Glutamatergic neuron (in vitro differentiated cells): ENCODE results near the gene LCP2. TPM values are rescaled to one million over a fixed set of nuclear protein-coding genes. Genes with fewer than 3 reads are reported as not detected.
A peak's percentile ranks its signal among the peaks of the same experiment; 100 is the strongest.

ENCODE experiments used
- DNase-seq: peaks from one replicate; pipeline ENCODE4 v3.0.0; 2022
- H3K27ac Mint-ChIP-seq: one replicate; pipeline ENCODE4 v1.8.0; 2020; ENCODE audit warnings: mild to moderate bottlenecking, mixed read lengths, inconsistent platforms; ENCODE audit not compliant: unreplicated experiment
- H3K27me3 Mint-ChIP-seq: one replicate; pipeline ENCODE4 v1.8.0; 2020; ENCODE audit warnings: mild to moderate bottlenecking, moderate library complexity, mixed read lengths, inconsistent platforms; ENCODE audit not compliant: unreplicated experiment
- H3K36me3 Mint-ChIP-seq: one replicate; pipeline ENCODE4 v1.8.0; 2020; ENCODE audit warnings: mild to moderate bottlenecking, mixed read lengths, inconsistent platforms; ENCODE audit not compliant: unreplicated experiment
- H3K4me1 Mint-ChIP-seq: one replicate; pipeline ENCODE4 v1.8.0; 2020; ENCODE audit warnings: mild to moderate bottlenecking, low read depth, mixed read lengths, inconsistent platforms; ENCODE audit not compliant: unreplicated experiment
- H3K4me3 Mint-ChIP-seq: one replicate; pipeline ENCODE4 v1.8.0; 2020; ENCODE audit warnings: mild to moderate bottlenecking, mixed read lengths, inconsistent platforms; ENCODE audit not compliant: unreplicated experiment
- H3K9me3 Mint-ChIP-seq: one replicate; pipeline ENCODE4 v1.8.0; 2020; ENCODE audit warnings: mild to moderate bottlenecking, moderate library complexity, mixed read lengths, inconsistent platforms; ENCODE audit not compliant: unreplicated experiment
- CTCF ChIP-seq: fragments of 200-600 bp; sonication (generic); IDR thresholded peaks from one replicate; pipeline ENCODE4 v1.5.0; 2021; ENCODE audit not compliant: partially characterized antibody, unreplicated experiment
- total RNA-seq: library from RNA; stranded (reverse); fragmentation: NEBNext Ultra II Directional; extraction: Animal tissue kit (Norgen Biotek cat#: 25700); gene quantifications from one replicate; pipeline ENCODE4 v1.2.1, GENCODE V29; 2021; ENCODE audit not compliant: unreplicated experiment

LCP2 gene
- total RNA-seq, 1 donor from 2014 or later, result not detected

GRCh38 chr5:170308686-170309085 lies 11.1 kb upstream of the LCP2 start:
- H3K27me3 Mint-ChIP-seq, result peaks cover 6% of the 10 kb centered on the region
- H3K9me3 Mint-ChIP-seq, result peaks cover 2% of the 10 kb centered on the region
- TF ChIP-seq CTCF, result no peak
- DNase-seq, result no peak
- H3K4me3 Mint-ChIP-seq, result no peak overlapping the region
- no peaks in the 10 kb centered on the region for H3K36me3 Mint-ChIP-seq
- no peak overlapping the region for H3K27ac Mint-ChIP-seq
- H3K4me1 Mint-ChIP-seq, result peaks cover 4% of the 10 kb centered on the region

GRCh38 chr5:170307575-170308465 lies 10.2 kb upstream of the LCP2 start:
- no peak for TF ChIP-seq CTCF
- no peaks in the 10 kb centered on the region for H3K36me3 Mint-ChIP-seq
- H3K27me3 Mint-ChIP-seq, result peaks cover 6% of the 10 kb centered on the region
- H3K9me3 Mint-ChIP-seq, result peaks cover 2% of the 10 kb centered on the region
- H3K27ac Mint-ChIP-seq, result no peak overlapping the region
- no peak for DNase-seq
- no peak overlapping the region for H3K4me3 Mint-ChIP-seq
- peaks cover 4% of the 10 kb centered on the region for H3K4me1 Mint-ChIP-seq

GRCh38 chr5:170306381-170306831 lies 8.8 kb upstream of the LCP2 start:
- Mint-ChIP-seq H3K4me3 (no peak overlapping the region), H3K36me3 (no peaks in the 10 kb centered on the region), H3K27ac (no peak overlapping the region), H3K27me3 (peaks cover 11% of the 10 kb centered on the region), H3K9me3 (peaks cover 2% of the 10 kb centered on the region), H3K4me1 (peaks cover 4% of the 10 kb centered on the region)
- DNase-seq, result peak; percentile 56
- TF ChIP-seq CTCF, result no peak

GRCh38 chr5:170305646-170306025 lies 8.1 kb upstream of the LCP2 start:
- no peaks in the 10 kb centered on the region for H3K36me3 Mint-ChIP-seq

More at GRCh38 chr5:170305646-170306025, 8.1 kb upstream of the LCP2 start:
- H3K27ac Mint-ChIP-seq, result no peak overlapping the region
- peaks cover 4% of the 10 kb centered on the region for H3K4me1 Mint-ChIP-seq
- no peak for DNase-seq
- TF ChIP-seq CTCF, result no peak
- H3K9me3 Mint-ChIP-seq, result peaks cover 2% of the 10 kb centered on the region
- peaks cover 11% of the 10 kb centered on the region for H3K27me3 Mint-ChIP-seq
- no peak overlapping the region for H3K4me3 Mint-ChIP-seq
